ENCODE data around the gene GTSF1L.

Gene GTSF1L

GRCh38 chr20:43690943-43691598 is 35.7 kb downstream of the GTSF1L start:
- Histone ChIP-seq H3K79me2 (ENCODE audit: low read length) (peaks cover 40% of the 10 kb centered on the region), H3K36me3 (replicated peaks; ENCODE audit: insufficient read depth, low read length) (peaks cover 4% of the 10 kb centered on the region; the same call in 1 of the 2 replicates), H3K27me3 (replicated peaks; ENCODE audit: insufficient read depth, low read length) (no peaks in the 10 kb centered on the region), H4K20me1 (ENCODE audit: insufficient read depth, low read length) (no peaks in the 10 kb centered on the region), H3K4me3 (ENCODE audit: low read length) (no peak overlapping the region), H3F3A (ENCODE audit: insufficient read depth, low read length) (no peaks in the 10 kb centered on the region), H3K4me2 (ENCODE audit: low read depth, low read length) (no peak overlapping the region), H3K4me1 (ENCODE audit: low read length) (0 out of 2 replicates have a peak, but pooled peaks cover 6% of the 10 kb centered on the region), H3K9ac (ENCODE audit: low read length) (no peak overlapping the region), H3K27ac (ENCODE audit: low read length) (no peak overlapping the region), H3K9me3 (replicated peaks; ENCODE audit: insufficient read depth, low read length) (no peaks in the 10 kb centered on the region), H3K9me2 (replicated peaks; ENCODE audit: insufficient read depth, low read length) (no peaks in the 10 kb centered on the region), H2AFZ (ENCODE audit: low read length) (no peak overlapping the region)
- no peak for TF ChIP-seq EZH2 (optimal IDR thresholded peaks at IDR 0.05; ENCODE audit: low read depth, low read length)
- no peak for TF ChIP-seq CTCF (IDR thresholded peaks at IDR 0.05; ENCODE audit: low read length)
- no peak for DNase-seq

GRCh38 chr20:43689165-43689564 is 37.6 kb downstream of the GTSF1L start:
- no peaks in the 10 kb centered on the region for H3K27me3 ChIP-seq (replicated peaks; ENCODE audit: insufficient read depth, low read length)
- no peaks in the 10 kb centered on the region for H3F3A ChIP-seq (ENCODE audit: insufficient read depth, low read length)
- H3K79me2 ChIP-seq (ENCODE audit: low read length) = peaks cover 42% of the 10 kb centered on the region
- peak overlapping the region; percentile 7; the same call in 1 of the 2 replicates for H3K27ac ChIP-seq (ENCODE audit: low read length)
- H3K9ac ChIP-seq (ENCODE audit: low read length) = no peak overlapping the region
- H4K20me1 ChIP-seq (ENCODE audit: insufficient read depth, low read length) = no peaks in the 10 kb centered on the region
- no peaks in the 10 kb centered on the region for H3K9me2 ChIP-seq (replicated peaks; ENCODE audit: insufficient read depth, low read length)
- H2AFZ ChIP-seq (ENCODE audit: low read length) = no peak overlapping the region
- H3K4me3 ChIP-seq (ENCODE audit: low read length) = no peak overlapping the region
- 0 out of 2 replicates have a peak, but pooled peaks cover 6% of the 10 kb centered on the region for H3K4me1 ChIP-seq (ENCODE audit: low read length)
- H3K9me3 ChIP-seq (replicated peaks; ENCODE audit: insufficient read depth, low read length) = no peaks in the 10 kb centered on the region
- H3K36me3 ChIP-seq (replicated peaks; ENCODE audit: insufficient read depth, low read length) = peaks cover 4% of the 10 kb centered on the region; the same call in 1 of the 2 replicates
- DNase-seq = no peak
- H3K4me2 ChIP-seq (ENCODE audit: low read depth, low read length) = no peak overlapping the region
- TF ChIP-seq EZH2phosphoT487 (IDR thresholded peaks at IDR 0.05; ENCODE audit: low read length) (no peak), CTCF (IDR thresholded peaks at IDR 0.05; ENCODE audit: low read length) (no peak), EZH2 (optimal IDR thresholded peaks at IDR 0.05; ENCODE audit: low read depth, low read length) (no peak)

- TF ChIP-seq CTCF (IDR thresholded peaks at IDR 0.05; ENCODE audit: low read length) (no peak), EZH2 (optimal IDR thresholded peaks at IDR 0.05; ENCODE audit: low read depth, low read length) (no peak), EZH2phosphoT487 (IDR thresholded peaks at IDR 0.05; ENCODE audit: low read length) (no peak)
- H3K4me3 ChIP-seq (ENCODE audit: low read length) = no peak overlapping the region
- H2AFZ ChIP-seq (ENCODE audit: low read length) = no peak overlapping the region
- DNase-seq = no peak
- H3K9me3 ChIP-seq (replicated peaks; ENCODE audit: insufficient read depth, low read length) = no peaks in the 10 kb centered on the region
- no peak overlapping the region for H3K4me2 ChIP-seq (ENCODE audit: low read depth, low read length)
- H3K9me2 ChIP-seq (replicated peaks; ENCODE audit: insufficient read depth, low read length) = no peaks in the 10 kb centered on the region
- H3K4me1 ChIP-seq (ENCODE audit: low read length) = peaks cover 17% of the 10 kb centered on the region
- 0 out of 2 replicates have a peak, but pooled peaks cover 3% of the 10 kb centered on the region for H3K36me3 ChIP-seq (replicated peaks; ENCODE audit: insufficient read depth, low read length)
- peaks cover 52% of the 10 kb centered on the region for H3K79me2 ChIP-seq (ENCODE audit: low read length)
- peaks cover 11% of the 10 kb centered on the region for H3F3A ChIP-seq (ENCODE audit: insufficient read depth, low read length)
- H3K27me3 ChIP-seq (replicated peaks; ENCODE audit: insufficient read depth, low read length) = no peaks in the 10 kb centered on the region
- no peaks in the 10 kb centered on the region for H4K20me1 ChIP-seq (ENCODE audit: insufficient read depth, low read length)
- H3K9ac ChIP-seq (ENCODE audit: low read length) = no peak overlapping the region
- H3K27ac ChIP-seq (ENCODE audit: low read length) = no peak overlapping the region
Measured at GRCh38 chr20:43686820-43687219, 40.0 kb downstream of the GTSF1L start.

Measured in MM.1S (cell line).